ENCODE data around the gene NPIPA8.
"Not testable (repeated sequence)": the region's sequence is repeated elsewhere in the genome, so short reads cannot be mapped to it uniquely, and the experiment has no call there.

GRCh38 chr16:18297714-18298113 is 38.8 kb downstream of the NPIPA8 start:
- TF ChIP-seq CTCF (IDR thresholded peaks at IDR 0.05 in 2 of 3, conservative IDR thresholded peaks at IDR 0.05 in 1 of 3; ENCODE audit: insufficient read depth in 2 of 3, low read depth in 1 of 3, low read length in 3 of 3); TEAD4 (IDR thresholded peaks at IDR 0.05; ENCODE audit: low read length); TEAD4 (CRISPR knock-in tag; IDR thresholded peaks at IDR 0.05; ENCODE audit: borderline replicate concordance); MAFF (IDR thresholded peaks at IDR 0.05; ENCODE audit: low read length); ELF4 (CRISPR knock-in tag; IDR thresholded peaks at IDR 0.05); ZBTB49 (CRISPR knock-in tag; IDR thresholded peaks at IDR 0.05; ENCODE audit: borderline replicate concordance); SIN3A (IDR thresholded peaks at IDR 0.05; ENCODE audit: borderline replicate concordance in 2 of 2, control insufficient read depth in 1 of 2, low read depth in 2 of 2, low read length in 2 of 2): not testable (repeated sequence)

Data from K562 (cell line).